Progenitor cell of endocrine pancreas (in vitro differentiated cells): ENCODE data around the gene ZNF536. TPM values are rescaled to one million over a fixed set of nuclear protein-coding genes. Genes with fewer than 3 reads are reported as not detected.

ENCODE experiments used
- DNase-seq: peaks from one replicate; pipeline ENCODE4 v3.0.0; 2021; ENCODE audit warnings: low spot score; ENCODE audit not compliant: unreplicated experiment
- H3K27ac Mint-ChIP-seq: 2 replicates; pipeline ENCODE4 v1.8.0; 2021; ENCODE audit warnings: mild to moderate bottlenecking, moderate library complexity, mixed read lengths
- H3K27me3 Mint-ChIP-seq: 2 replicates; pipeline ENCODE4 v1.8.0; 2021; ENCODE audit warnings: mixed read lengths
- H3K36me3 Mint-ChIP-seq: 2 replicates; pipeline ENCODE4 v1.8.0; 2022; ENCODE audit warnings: mixed read lengths; ENCODE audit not compliant: insufficient read depth
- H3K4me1 Mint-ChIP-seq: 2 replicates; pipeline ENCODE4 v1.8.0; 2021; ENCODE audit warnings: low read depth, mixed read lengths
- H3K4me3 Mint-ChIP-seq: 2 replicates; pipeline ENCODE4 v1.8.0; 2021; ENCODE audit warnings: low read depth, mild to moderate bottlenecking, moderate library complexity, mixed read lengths
- H3K9me3 Mint-ChIP-seq: 2 replicates; pipeline ENCODE4 v1.8.0; 2021; ENCODE audit warnings: low read depth, mixed read lengths
- CTCF ChIP-seq: fragments of 200-600 bp; sonication (generic); IDR thresholded peaks from one replicate; pipeline ENCODE4 v1.5.0; 2021; ENCODE audit warnings: antibody characterized with exemption, mild to moderate bottlenecking; ENCODE audit not compliant: unreplicated experiment
- long read RNA-seq: library from polyadenylated mRNA; unstranded; transcript quantifications from one replicate; pipeline ENCODE4 v2.0.0, GENCODE V29; 2020
- total RNA-seq: library from RNA; stranded (reverse); gene quantifications from 2 replicates; pipeline ENCODE4 v1.2.1, GENCODE V29; 2021

Gene ZNF536
- 2.0 TPM in 2 replicates for total RNA-seq
- long read RNA-seq, partial matches to known transcripts: 0 of 3 reads
- long read RNA-seq, other reads (novel, unspliced or antisense): 3 of 3 reads

- no peak within 1 kb of the TSS for H3K4me3 Mint-ChIP-seq
- peaks cover 82% of the 10 kb centered on the region for H3K27me3 Mint-ChIP-seq
- TF ChIP-seq CTCF: no peak
- DNase-seq: no peak
- peaks cover 1% of the 10 kb centered on the region for H3K9me3 Mint-ChIP-seq
- H3K4me1 Mint-ChIP-seq: no peaks in the 10 kb centered on the region
- no peaks in the 10 kb centered on the region for H3K36me3 Mint-ChIP-seq
- H3K27ac Mint-ChIP-seq: no peak within 1 kb of the TSS
These were observed at the start of gene ZNF536 for GRCh38 chr19:30371960-30372824. TSS of gene ZNF536 (plus strand) at chr19:30372384. CDS start at chr19:30443563, 71,179 bp downstream.

DNA sequence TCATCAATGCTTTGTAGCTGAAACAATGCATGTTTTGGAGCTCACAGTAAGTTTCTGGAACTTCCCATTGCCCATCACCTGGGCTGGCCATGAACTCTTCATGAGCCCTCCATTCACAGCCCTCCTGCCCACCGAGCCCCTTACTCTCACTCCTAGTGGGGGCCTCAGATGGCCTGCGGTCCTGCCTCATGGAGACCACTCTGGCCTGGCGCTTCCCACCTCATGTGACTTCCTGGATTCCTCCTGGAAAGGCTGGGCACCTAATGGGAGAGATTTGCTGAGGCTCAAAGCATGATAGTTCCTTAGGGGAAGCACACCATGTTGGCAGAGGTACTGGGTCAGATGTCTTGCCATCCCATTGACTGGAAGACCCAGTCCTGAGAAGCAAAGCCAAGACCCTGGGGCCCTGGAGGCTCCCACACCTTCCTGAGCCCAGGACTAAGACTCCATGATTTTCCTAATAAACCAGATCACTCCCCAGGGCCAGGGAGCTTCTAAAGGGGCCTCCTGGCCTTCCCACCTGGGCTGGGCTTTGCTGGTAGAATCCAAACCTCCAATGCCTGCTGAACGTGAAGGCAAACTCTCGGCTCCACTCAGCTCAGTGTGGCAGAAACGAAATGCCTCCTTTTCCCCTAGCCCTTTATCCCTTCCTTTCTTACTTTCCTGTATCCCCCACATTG is 49.4 kb upstream of the ZNF536 start:
- Mint-ChIP-seq H3K27me3 (peaks cover 4% of the 10 kb centered on the region), H3K27ac (no peak overlapping the region), H3K4me1 (peaks cover 4% of the 10 kb centered on the region), H3K9me3 (peaks cover 5% of the 10 kb centered on the region), H3K36me3 (no peaks in the 10 kb centered on the region), H3K4me3 (no peak overlapping the region)
- DNase-seq: no peak
- TF ChIP-seq CTCF: no peak

GRCh38 chr19:30323904-30324303 is 48.3 kb upstream of the ZNF536 start:
- no peak for TF ChIP-seq CTCF
- no peak for DNase-seq

GRCh38 chr19:30324982-30325381 is 47.2 kb upstream of the ZNF536 start:
- no peak for DNase-seq
- TF ChIP-seq CTCF: no peak
- no peak overlapping the region for H3K27ac Mint-ChIP-seq
- H3K4me1 Mint-ChIP-seq: peaks cover 4% of the 10 kb centered on the region
- H3K27me3 Mint-ChIP-seq: peaks cover 4% of the 10 kb centered on the region
- H3K9me3 Mint-ChIP-seq: peaks cover 5% of the 10 kb centered on the region
- H3K36me3 Mint-ChIP-seq: no peaks in the 10 kb centered on the region
- no peak overlapping the region for H3K4me3 Mint-ChIP-seq

More at GRCh38 chr19:30323904-30324303, 48.3 kb upstream of the ZNF536 start:
- Mint-ChIP-seq H3K27ac (no peak overlapping the region), H3K36me3 (no peaks in the 10 kb centered on the region), H3K4me3 (no peak overlapping the region), H3K27me3 (peaks cover 4% of the 10 kb centered on the region), H3K9me3 (peaks cover 5% of the 10 kb centered on the region), H3K4me1 (peaks cover 4% of the 10 kb centered on the region)

- Mint-ChIP-seq H3K36me3 (no peaks in the 10 kb centered on the region), H3K27ac (no peak overlapping the region), H3K9me3 (peaks cover 5% of the 10 kb centered on the region), H3K27me3 (peaks cover 4% of the 10 kb centered on the region), H3K4me3 (no peak overlapping the region), H3K4me1 (peaks cover 3% of the 10 kb centered on the region)
- DNase-seq: no peak
- TF ChIP-seq CTCF: no peak
These were observed 46.4 kb upstream of the ZNF536 start for GRCh38 chr19:30325676-30326392.
